Naive thymus-derived CD8-positive, alpha-beta T cell (primary cell): ENCODE measurements around the gene MAD1L1. TPM values are rescaled to one million over a fixed set of nuclear protein-coding genes. Genes with fewer than 3 reads are reported as not detected.

Experiments
- ATAC-seq, 2 donors: fragments of 150-1000 bp; cut with Tn5 transposase in 1 of 2; sonication (Bioruptor Pico), chemical (Tn5 transposase) in 1 of 2; 1 replicate in 1 of 2; 2 replicates in 1 of 2; pipeline ENCODE4 v1.10.0; 2021; ENCODE audit warnings: mild to moderate bottlenecking in 2 of 2, moderate library complexity in 2 of 2
- POLR2A ChIA-PET: fragments of 350-600 bp; sonication (Branson Sonifier 250); formaldehyde crosslinking; loops from one replicate; lab custom pipeline; 2021; ENCODE audit warnings: antibody characterized with exemption; lab: Charles Lee
- DNase-seq, 10 donors: peaks; one replicate each; pipeline versions ENCODE4 v3.0.0 to v3.0.0-alpha.2; 2020 to 2022
- H3K27ac Mint-ChIP-seq, 10 donors: one replicate each; pipeline ENCODE4 v1.8.0; 2020 to 2022; ENCODE audit warnings: mild to moderate bottlenecking in 10 of 10, mixed read lengths in 10 of 10, moderate library complexity in 4 of 10, inconsistent platforms in 1 of 10
- H3K27me3 Mint-ChIP-seq, 5 donors: one replicate each; pipeline ENCODE4 v1.8.0; 2021 to 2022; ENCODE audit warnings: mixed read lengths in 5 of 5
- H3K36me3 Mint-ChIP-seq, 3 donors: one replicate each; pipeline ENCODE4 v1.8.0; 2020 to 2022; ENCODE audit warnings: mixed read lengths in 3 of 3, mild to moderate bottlenecking in 2 of 3, inconsistent platforms in 1 of 3
- H3K4me1 Mint-ChIP-seq, 4 donors: one replicate each; pipeline ENCODE4 v1.8.0; 2021 to 2022; ENCODE audit warnings: mixed read lengths in 4 of 4
- H3K4me3 Mint-ChIP-seq, 10 donors: one replicate each; pipeline ENCODE4 v1.8.0; 2020 to 2022; ENCODE audit warnings: mild to moderate bottlenecking in 10 of 10, mixed read lengths in 10 of 10, moderate library complexity in 6 of 10, inconsistent platforms in 1 of 10
- H3K9me3 Mint-ChIP-seq, 9 donors: one replicate each; pipeline ENCODE4 v1.8.0; 2020 to 2022; ENCODE audit warnings: mixed read lengths in 9 of 9, mild to moderate bottlenecking in 3 of 9, inconsistent platforms in 1 of 9, moderate library complexity in 1 of 9
- polyA plus RNA-seq, 3 donors: library from polyadenylated mRNA; unstranded; fragments of 300-500 nt; fragmentation: Illumina TruSeq; gene quantifications; one replicate each; pipeline ENCODE4 v1.2.3, GENCODE V29; 2021
- total RNA-seq, 8 experiments: library from RNA in 2 of 8; stranded (reverse) in 2 of 8; gene quantifications; one replicate each; pipeline ENCODE4 v1.2.3 and lab custom pipeline; 2021 to 2026

The MAD1L1 gene
- total and polyA plus RNA-seq, 5 experiments from 2014 or later, result 84.5 to 243 (median 146) TPM

DNA sequence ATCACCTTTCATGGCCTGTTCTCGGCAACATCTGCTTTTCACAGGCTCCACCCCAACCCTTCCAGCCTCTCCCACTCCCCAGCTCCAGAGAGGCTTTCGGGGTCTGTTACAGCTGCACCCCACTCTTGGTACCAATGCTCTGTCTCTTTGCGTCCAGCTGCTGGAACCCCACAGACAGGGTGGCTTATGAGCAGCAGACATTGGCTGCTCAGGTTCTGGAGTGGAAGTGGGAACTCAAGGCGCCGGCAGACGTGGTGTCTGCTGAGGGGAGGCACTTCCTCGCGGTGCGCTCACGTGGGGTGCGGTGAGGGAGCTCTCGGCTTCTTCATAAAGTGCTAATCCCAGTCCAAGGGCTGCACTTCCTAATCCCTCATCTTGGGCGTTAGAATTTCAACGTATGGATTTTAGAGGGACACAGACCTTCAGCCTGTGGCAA is 377.0 kb downstream of the MAD1L1 start:
- DNase-seq (peak in 2 of 10 donors; percentile 2 to 24), ATAC-seq (no peak)
- Mint-ChIP-seq H3K4me1 (peaks cover 13 to 49% (median 23%) of the 10 kb centered on the region in 4 donors), H3K4me3 (peak overlapping the region in 6 of 10 donors; percentile 18 to 56 (median 34)), H3K36me3 (peaks cover 0 to 2% (median 0%) of the 10 kb centered on the region in 3 donors), H3K27ac (peak overlapping the region in 6 of 10 donors; percentile 56 to 94 (median 83)), H3K9me3 (no peaks in the 10 kb centered on the region), H3K27me3 (no peaks in the 10 kb centered on the region)
- POLR2A ChIA-PET, result no interaction called here

DNA sequence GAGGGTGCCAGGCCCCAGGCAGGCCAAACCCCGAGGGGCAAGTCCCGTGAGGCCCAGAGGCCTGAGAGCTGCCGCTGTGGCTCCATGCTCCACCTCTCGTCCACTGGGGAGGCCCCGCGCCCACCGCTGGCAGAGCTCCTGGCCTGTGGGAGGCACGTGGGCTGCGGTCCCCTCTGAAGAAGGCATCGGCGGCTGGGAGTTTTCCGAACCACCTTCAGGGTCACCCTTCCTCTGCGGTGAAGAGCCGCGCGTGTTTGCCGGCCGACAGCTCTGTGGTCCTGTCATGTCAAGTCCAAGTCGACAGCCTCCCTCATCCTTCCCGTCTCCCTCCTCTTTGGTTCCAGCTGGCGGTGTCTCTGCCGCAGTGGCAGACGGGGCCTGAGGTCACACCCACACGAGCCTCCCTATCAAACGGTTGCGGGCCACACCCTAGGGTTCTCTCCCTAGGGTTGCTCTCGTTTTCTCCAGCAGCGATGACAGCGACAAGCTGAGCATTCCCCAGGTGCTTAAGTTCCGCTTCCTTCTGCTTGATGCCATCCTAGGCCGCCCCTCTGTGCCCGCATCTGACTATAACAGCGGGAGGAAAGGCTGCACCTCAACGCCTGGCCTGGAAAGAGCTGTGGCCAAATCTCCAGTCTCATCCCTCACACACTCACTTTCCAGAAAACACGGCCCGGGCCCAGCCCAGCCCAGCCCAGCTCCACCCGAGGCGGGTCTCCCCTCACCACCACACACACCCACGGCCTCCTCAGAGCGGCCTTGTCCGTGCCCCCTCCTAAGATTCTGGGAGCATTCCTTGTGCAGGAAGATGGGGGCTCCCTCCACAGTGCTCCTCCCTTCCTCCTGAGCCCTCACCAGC is 377.6 kb downstream of the MAD1L1 start:
- H3K4me1 Mint-ChIP-seq, result peaks cover 8 to 47% (median 20%) of the 10 kb centered on the region in 4 donors
- H3K4me3 Mint-ChIP-seq, result peak overlapping the region in 6 of 10 donors; percentile 22 to 58 (median 50)
- no peaks in the 10 kb centered on the region for H3K9me3 Mint-ChIP-seq
- peaks cover 0 to 2% (median 0%) of the 10 kb centered on the region in 3 donors for H3K36me3 Mint-ChIP-seq
- no peak for ATAC-seq
- H3K27me3 Mint-ChIP-seq, result no peaks in the 10 kb centered on the region
- H3K27ac Mint-ChIP-seq, result peak overlapping the region in 8 of 10 donors; percentile 44 to 94 (median 90)
- DNase-seq, result no peak
- POLR2A ChIA-PET, result no interaction called here

DNA sequence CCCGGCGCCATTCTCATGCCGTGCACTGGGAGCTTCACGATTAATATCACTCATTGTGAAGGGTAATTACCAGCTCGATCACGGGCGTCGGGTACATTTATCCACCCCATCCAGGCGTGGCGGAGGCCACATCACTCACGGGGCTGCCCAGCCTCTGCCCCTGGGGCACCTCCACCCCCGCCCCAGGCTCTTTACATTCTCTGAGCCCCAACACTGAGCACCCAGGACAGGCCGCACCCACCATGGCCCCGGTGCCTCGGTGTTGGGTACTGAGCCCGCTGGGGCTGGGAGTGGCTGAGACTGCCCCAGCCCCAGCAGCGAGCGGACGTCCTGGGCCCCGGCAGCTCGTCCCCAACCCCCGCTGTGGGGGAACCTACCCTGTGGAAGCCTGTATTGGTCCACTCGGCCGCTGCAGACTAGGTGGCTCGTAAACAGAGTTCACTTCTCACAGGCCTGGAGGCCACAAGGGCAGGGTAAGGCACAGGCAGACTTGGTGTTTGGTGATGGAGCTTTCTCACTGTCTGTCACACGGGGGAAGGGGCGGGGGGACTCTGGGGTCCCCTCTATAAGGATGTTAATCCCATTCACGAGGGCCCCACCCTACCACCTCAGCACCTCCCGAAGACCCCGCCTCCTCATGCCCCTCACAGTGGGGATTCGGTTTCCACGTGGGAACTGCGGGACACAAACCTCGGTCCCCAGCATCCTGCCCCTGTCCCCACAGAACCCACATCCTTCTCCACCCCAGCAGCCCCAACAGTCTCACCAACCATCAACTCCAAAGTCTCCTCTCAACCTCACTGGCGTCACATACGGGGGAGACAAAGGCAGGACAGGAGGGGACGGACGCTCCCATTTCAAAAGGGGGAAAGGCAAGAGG is 378.5 kb downstream of the MAD1L1 start:
- POLR2A ChIA-PET, result no interaction called here
- Mint-ChIP-seq H3K36me3 (peaks cover 0 to 2% (median 0%) of the 10 kb centered on the region in 3 donors), H3K4me3 (peak overlapping the region in 3 of 10 donors; percentile 50 to 55 (median 52)), H3K27ac (peak overlapping the region; percentile 33 to 94 (median 74)), H3K4me1 (peaks cover 8 to 47% (median 20%) of the 10 kb centered on the region in 4 donors), H3K9me3 (no peaks in the 10 kb centered on the region), H3K27me3 (no peaks in the 10 kb centered on the region)
- DNase-seq (peak in 4 of 10 donors; percentile 1 to 36 (median 24)), ATAC-seq (peak in 1 of 2 donors; percentile 78)

DNA sequence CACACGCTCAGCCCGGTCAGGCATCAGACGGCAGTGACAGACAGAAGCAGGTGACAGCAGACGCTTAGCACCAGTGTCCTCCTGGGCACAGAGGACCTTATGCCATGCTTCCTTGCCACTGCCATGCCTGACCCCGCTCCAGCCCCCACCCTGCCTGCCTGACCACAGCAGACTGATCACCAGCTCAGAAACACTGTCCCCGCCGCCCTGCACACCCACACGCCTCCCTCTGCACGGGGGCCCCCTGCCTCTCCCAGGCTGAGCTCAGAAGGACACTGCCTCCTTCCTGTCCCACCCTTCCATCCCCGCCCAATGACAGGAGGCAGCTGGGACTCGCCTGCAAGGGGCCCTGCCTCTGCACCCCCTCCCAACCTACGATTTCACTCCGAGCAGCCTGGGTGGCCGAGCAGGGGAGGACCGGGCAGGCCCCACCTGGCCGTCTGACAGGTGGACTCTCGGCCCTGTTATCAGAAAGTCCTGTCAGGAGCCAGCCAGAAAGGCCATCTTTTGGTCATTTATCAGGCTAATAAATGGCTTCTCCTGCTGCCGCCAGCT is 379.2 kb downstream of the MAD1L1 start:
- Mint-ChIP-seq H3K9me3 (no peaks in the 10 kb centered on the region), H3K36me3 (peaks cover 0 to 5% (median 0%) of the 10 kb centered on the region in 3 donors), H3K4me1 (peaks cover 8 to 48% (median 20%) of the 10 kb centered on the region in 4 donors)

DNA sequence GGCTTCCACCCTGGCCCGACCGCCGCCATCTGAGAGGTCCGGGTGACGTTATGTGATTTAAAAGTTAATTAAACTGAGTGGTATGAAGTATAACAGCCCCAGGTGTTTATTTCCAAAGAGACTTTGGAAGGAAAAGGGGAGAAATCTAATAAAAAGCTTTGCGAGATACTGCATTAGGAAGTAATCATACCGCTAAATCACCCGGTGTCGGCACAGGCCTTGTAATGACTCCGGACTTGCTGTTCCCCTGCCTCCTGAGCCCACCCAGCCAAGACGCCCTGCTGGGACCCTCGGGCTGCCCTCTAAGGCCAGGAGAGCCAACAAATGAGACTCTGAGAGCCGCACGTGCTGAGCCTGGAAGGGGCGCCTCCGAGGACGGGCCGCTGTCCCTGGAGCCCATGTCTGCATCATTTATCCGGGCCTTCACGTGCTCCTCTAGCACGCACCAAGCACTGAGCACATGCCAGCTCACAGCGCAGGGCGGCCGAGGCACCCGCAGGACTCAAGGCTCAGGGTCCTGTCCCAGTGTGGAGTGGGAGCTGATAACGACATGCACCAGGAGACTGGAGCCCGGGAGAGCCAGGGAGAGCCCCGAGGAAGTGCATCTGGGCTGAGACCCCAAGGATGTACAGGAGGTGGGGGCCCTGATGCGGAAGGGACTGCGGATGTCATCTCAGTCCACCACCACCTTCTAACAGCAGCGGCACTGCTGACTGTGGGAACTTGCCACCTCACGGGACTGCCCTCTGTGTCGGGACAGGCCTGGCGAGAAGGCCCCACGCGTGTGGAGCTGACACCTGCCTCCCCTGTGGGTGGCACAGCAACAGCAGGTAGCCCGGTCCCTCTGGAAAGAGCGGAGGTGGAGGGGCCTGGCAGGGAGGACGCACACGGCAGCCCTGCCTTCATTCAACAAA is 380.0 kb downstream of the MAD1L1 start:
- peak in 2 of 10 donors; percentile 1 to 62 for DNase-seq

More for the DNA sequence above, 379.2 kb downstream of the MAD1L1 start:
- Mint-ChIP-seq H3K4me3 (peak overlapping the region in 1 of 10 donors; percentile 20), H3K27ac (peak overlapping the region in 2 of 10 donors; percentile 56 to 62), H3K27me3 (no peaks in the 10 kb centered on the region)
- POLR2A ChIA-PET, result no interaction called here
- DNase-seq (peak in 2 of 10 donors; percentile 3 to 38), ATAC-seq (no peak)

DNA sequence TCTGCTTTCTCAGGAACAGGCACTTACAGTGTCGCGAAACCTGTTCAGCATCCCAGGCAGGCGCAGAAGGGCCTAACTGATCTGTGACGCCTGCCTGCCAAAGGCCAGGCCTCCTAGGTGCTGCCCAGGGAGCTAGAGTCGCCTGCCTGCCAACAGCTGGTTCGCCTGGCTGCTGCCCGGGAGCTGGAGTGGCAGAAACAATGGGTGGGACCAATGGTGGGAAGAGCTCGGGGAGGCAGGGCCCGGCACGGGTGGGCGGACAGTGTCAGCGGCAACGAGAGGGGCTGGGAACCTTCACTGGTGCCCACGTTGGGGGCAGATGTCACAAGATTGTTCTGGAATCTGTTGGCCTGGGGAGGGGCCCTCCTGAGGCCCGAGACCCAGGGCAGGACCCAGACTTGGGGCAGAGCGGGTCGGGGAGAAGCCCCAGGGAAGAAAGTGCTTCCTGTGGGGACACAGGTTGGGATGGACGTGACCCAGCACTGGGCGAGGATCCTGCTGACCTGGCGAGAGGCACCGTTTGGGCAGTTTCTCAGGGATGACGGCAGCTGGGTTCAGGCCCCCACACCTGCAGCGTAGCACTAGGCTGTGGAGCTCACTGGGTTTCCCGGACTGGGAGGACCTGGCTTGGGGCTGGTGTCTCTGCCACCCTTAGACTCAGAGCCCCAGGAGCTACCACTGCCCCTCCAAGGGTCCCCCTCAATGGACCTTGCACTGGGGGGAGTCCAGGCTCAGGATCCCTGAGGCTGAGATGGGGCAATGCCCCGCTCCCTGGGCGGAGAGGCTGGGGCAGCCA is 380.8 kb downstream of the MAD1L1 start:
- no peak for ATAC-seq
- peak in 2 of 10 donors; percentile 2 to 60 for DNase-seq
- H3K4me1 Mint-ChIP-seq, result peaks cover 8 to 36% (median 20%) of the 10 kb centered on the region in 4 donors
- no peaks in the 10 kb centered on the region for H3K9me3 Mint-ChIP-seq
- peaks cover 0 to 10% (median 3%) of the 10 kb centered on the region in 3 donors for H3K36me3 Mint-ChIP-seq
- H3K27me3 Mint-ChIP-seq, result no peaks in the 10 kb centered on the region
- H3K4me3 Mint-ChIP-seq, result no peak overlapping the region
- peak overlapping the region in 3 of 10 donors; percentile 17 to 31 (median 31) for H3K27ac Mint-ChIP-seq
- POLR2A ChIA-PET, result no interaction called here

More for the DNA sequence above, 380.0 kb downstream of the MAD1L1 start:
- POLR2A ChIA-PET, result no interaction called here
- ATAC-seq, result no peak
- Mint-ChIP-seq H3K4me3 (no peak overlapping the region), H3K27ac (peak overlapping the region in 1 of 10 donors; percentile 56), H3K9me3 (no peaks in the 10 kb centered on the region), H3K4me1 (peaks cover 8 to 43% (median 20%) of the 10 kb centered on the region in 4 donors), H3K36me3 (peaks cover 0 to 5% (median 0%) of the 10 kb centered on the region in 3 donors), H3K27me3 (no peaks in the 10 kb centered on the region)

DNA sequence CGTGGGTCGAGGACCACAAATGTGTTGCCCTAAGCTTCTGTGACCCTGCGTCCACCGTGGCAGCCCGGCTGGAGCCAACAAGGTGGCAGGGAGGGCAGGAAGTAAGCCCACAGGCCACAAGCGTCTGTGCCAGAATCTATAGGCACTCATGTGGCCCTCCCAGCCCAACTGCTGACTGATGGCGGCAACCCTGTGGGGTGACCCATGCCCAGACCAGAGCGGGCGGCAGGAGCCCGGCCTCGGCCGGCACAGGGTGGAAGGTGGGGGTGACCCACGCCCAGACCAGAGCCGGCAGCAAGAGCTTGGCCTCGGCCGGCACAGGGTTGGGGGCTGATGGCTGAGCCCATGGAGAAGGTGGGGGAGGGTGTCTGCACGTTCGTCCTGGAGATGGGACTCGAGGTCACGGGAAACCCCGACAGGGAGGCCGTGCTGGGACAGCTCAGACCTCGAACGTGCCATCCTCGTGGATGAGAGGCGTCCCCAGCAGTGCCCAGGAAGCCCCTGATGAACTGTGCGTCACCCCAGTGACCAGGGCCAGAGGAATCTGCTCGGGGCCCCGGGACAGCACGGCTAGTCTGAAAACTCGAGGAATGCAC is 381.7 kb downstream of the MAD1L1 start:
- Mint-ChIP-seq H3K4me3 (no peak overlapping the region), H3K36me3 (peaks cover 0 to 16% (median 3%) of the 10 kb centered on the region in 3 donors), H3K9me3 (no peaks in the 10 kb centered on the region), H3K4me1 (peaks cover 10 to 37% (median 20%) of the 10 kb centered on the region in 4 donors), H3K27ac (peak overlapping the region in 1 of 10 donors; percentile 31), H3K27me3 (no peaks in the 10 kb centered on the region)
- DNase-seq, result peak in 2 of 10 donors; percentile 4 to 54
- no peak for ATAC-seq
- POLR2A ChIA-PET, result no interaction called here

DNA sequence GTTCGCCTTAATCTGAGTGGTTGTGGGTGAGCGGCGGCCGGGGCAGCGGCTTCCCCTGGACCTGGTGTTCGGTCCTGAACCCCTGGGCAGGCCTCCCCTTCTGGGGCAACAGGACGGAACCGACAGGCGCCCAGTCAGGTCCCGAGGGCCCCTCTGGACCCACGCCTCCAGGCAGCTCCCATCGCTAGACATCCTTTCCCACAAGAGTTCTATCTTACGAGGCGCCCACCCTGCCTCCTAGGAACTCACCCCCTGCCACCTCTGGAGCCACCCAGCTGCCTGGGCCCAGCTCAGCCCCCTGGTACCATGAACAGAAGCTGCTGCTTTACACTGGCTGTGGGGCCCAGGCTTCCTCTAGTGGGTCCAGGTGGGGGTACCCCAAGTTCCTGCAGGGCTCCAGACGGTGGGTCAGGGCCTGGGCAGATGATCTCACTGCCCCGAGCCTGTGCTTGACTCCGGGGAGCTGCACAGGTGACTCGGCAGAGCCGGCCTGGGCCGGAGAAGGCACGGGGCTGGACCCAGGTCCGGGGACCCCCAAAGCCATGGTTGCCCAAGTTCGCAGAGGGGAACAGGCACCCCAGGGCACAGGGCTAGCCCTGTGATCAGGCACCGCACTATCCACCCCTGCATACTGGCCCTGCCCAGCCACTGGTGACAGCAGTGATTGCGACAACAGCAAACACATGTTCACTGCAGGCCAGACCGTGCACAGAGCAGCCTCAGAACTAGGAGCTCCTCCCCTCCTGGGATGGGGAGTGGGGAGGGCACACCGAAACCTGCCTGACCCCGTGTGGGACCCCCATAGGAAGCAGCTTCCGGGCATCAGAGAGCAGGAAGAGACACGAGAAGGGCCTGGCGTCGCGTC is 382.4 kb downstream of the MAD1L1 start:
- ATAC-seq, result no peak
- H3K36me3 Mint-ChIP-seq, result peaks cover 0 to 20% (median 3%) of the 10 kb centered on the region in 3 donors
- POLR2A ChIA-PET, result no interaction called here
- no peaks in the 10 kb centered on the region for H3K9me3 Mint-ChIP-seq
- no peak overlapping the region for H3K4me3 Mint-ChIP-seq
- no peaks in the 10 kb centered on the region for H3K27me3 Mint-ChIP-seq
- peaks cover 9 to 30% (median 12%) of the 10 kb centered on the region in 4 donors for H3K4me1 Mint-ChIP-seq
- no peak overlapping the region for H3K27ac Mint-ChIP-seq
- DNase-seq, result peak in 2 of 10 donors; percentile 1 to 54

DNA sequence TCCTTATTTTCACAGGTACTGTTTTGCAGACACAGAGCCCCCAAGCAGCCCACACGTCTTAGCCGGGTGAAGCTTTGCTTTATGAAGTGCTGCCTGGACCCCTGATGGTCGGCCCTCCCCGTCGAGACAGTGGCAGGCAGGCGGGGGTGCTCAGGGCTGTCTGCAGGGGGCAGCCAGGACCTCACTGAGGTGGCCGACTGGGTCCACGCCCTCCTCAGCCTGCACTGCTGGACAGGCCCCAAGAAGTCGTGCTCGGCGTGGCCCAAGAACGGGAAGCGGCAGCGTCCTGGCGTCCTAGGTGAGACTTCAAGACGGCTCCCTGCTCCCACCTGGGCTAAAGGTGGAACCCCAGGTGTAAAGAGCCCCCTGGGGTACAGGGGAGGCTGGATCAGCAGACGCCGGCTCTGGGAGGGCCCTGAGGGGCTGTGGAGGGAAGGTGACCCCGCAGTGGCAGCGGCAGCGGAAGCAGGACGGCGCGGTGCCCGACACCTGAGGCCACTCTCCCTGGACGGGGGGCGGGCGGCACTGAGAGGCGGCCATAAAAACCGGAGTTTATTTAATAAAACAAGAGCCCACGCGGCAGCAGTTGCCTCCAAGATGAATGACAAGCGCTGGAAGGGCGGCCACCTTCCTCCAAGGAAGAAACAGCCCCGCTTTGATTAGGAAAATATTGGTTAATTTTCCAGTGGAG is 383.2 kb downstream of the MAD1L1 start:
- Mint-ChIP-seq H3K27me3 (no peaks in the 10 kb centered on the region), H3K4me3 (no peak overlapping the region), H3K27ac (no peak overlapping the region), H3K36me3 (peaks cover 0 to 23% (median 3%) of the 10 kb centered on the region in 3 donors), H3K4me1 (peaks cover 3 to 23% (median 8%) of the 10 kb centered on the region in 4 donors), H3K9me3 (no peaks in the 10 kb centered on the region)
- POLR2A ChIA-PET, result no interaction called here
- no peak for ATAC-seq
- peak in 2 of 10 donors; percentile 2 to 57 for DNase-seq
